Fibroblast of pulmonary artery (primary cell): ENCODE data around the gene UST.

Experiments
- DNase-seq: peaks from one replicate; pipeline ENCODE4 v3.0.0-alpha.2; 2010; ENCODE audit warnings: low read depth
- H3K4me3 ChIP-seq: replicated peaks from 2 replicates; pipeline ENCODE4 v1.5.1; 2011; ENCODE audit warnings: low read depth, mild to moderate bottlenecking, control low read depth, low read length, moderate library complexity
- CTCF ChIP-seq: IDR thresholded peaks from 2 replicates; pipeline ENCODE4 v1.5.1; 2011; ENCODE audit warnings: mild to moderate bottlenecking, control low read depth, low read length, inconsistent platforms; ENCODE audit errors: missing control alignments

Gene UST

GRCh38 chr6:149061930-149062329, 315.1 kb downstream of the UST start:
- no peak overlapping the region for H3K4me3 ChIP-seq
- DNase-seq: no peak
- no peak for TF ChIP-seq CTCF

GRCh38 chr6:149062653-149063348, 316.0 kb downstream of the UST start:
- H3K4me3 ChIP-seq: no peak overlapping the region
- no peak for DNase-seq
- no peak for TF ChIP-seq CTCF

- H3K4me3 ChIP-seq: no peak overlapping the region
- no peak for TF ChIP-seq CTCF
- no peak for DNase-seq
Observed at GRCh38 chr6:149063468-149063867, 316.6 kb downstream of the UST start.

- TF ChIP-seq CTCF: no peak
- H3K4me3 ChIP-seq: no peak overlapping the region
- no peak for DNase-seq
Observed at GRCh38 chr6:149064001-149064659, 317.3 kb downstream of the UST start.

- no peak overlapping the region for H3K4me3 ChIP-seq
- no peak for DNase-seq
- TF ChIP-seq CTCF: no peak
Observed at GRCh38 chr6:149064660-149065015, 317.8 kb downstream of the UST start.

GRCh38 chr6:149065121-149065520, 318.3 kb downstream of the UST start:
- no peak for DNase-seq
- no peak for TF ChIP-seq CTCF
- no peak overlapping the region for H3K4me3 ChIP-seq
